ENCODE data around the gene IGF2R.

Gene IGF2R

DNA sequence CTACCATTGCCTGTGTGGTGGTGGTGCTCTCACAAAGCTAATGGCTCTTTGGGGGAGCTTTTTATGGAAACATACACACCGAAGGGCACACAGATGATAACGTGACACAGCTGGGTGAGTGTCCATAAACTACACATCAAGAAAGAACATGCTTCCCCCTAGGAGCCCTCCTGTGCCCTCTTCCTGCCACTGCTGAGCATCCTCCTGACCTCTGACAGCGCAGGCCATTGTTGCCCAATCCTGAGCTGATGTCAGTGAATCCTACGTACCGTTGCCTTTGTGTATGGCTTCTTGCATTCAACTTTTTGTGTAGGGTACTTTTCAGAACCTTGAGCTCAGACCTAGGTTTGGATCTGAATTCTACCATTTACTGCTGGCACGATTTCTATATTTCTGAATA lies 86.9 kb downstream of the IGF2R start:
- no peak overlapping the region for H3K4me3 ChIP-seq (ENCODE audit: low read length)
- no peaks in the 10 kb centered on the region for H3K79me2 ChIP-seq (ENCODE audit: control insufficient read depth, low read length)
- no peak overlapping the region for H3K4me2 ChIP-seq (ENCODE audit: low read length)
- H3F3A ChIP-seq (ENCODE audit: control insufficient read depth, insufficient read depth): no peaks in the 10 kb centered on the region
- no peaks in the 10 kb centered on the region for H3K4me1 ChIP-seq (ENCODE audit: control insufficient read depth, low read length)
- no peaks in the 10 kb centered on the region for H4K20me1 ChIP-seq (ENCODE audit: control insufficient read depth, insufficient read depth, low read depth, low read length)
- no peaks in the 10 kb centered on the region for H3K9me3 ChIP-seq (ENCODE audit: control insufficient read depth, insufficient read depth, low read length)
- H3K9me2 ChIP-seq (replicated peaks; ENCODE audit: control insufficient read depth, low read length): no peaks in the 10 kb centered on the region
- H3K27me3 ChIP-seq (ENCODE audit: control insufficient read depth, low read length): no peaks in the 10 kb centered on the region
- peaks cover 54% of the 10 kb centered on the region for H3K36me3 ChIP-seq (ENCODE audit: control insufficient read depth, low read length)
- H3K27ac ChIP-seq (ENCODE audit: low read depth, low read length): no peak overlapping the region
- TF ChIP-seq, protein P1, sequence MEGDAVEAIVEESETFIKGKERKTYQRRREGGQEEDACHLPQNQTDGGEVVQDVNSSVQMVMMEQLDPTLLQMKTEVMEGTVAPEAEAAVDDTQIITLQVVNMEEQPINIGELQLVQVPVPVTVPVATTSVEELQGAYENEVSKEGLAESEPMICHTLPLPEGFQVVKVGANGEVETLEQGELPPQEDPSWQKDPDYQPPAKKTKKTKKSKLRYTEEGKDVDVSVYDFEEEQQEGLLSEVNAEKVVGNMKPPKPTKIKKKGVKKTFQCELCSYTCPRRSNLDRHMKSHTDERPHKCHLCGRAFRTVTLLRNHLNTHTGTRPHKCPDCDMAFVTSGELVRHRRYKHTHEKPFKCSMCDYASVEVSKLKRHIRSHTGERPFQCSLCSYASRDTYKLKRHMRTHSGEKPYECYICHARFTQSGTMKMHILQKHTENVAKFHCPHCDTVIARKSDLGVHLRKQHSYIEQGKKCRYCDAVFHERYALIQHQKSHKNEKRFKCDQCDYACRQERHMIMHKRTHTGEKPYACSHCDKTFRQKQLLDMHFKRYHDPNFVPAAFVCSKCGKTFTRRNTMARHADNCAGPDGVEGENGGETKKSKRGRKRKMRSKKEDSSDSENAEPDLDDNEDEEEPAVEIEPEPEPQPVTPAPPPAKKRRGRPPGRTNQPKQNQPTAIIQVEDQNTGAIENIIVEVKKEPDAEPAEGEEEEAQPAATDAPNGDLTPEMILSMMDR (IDR thresholded peaks at IDR 0.05; ENCODE audit: low read depth, low read length, poor library complexity, severe bottlenecking): no peak
- no peak for TF ChIP-seq EZH2phosphoT487 (IDR thresholded peaks at IDR 0.05; ENCODE audit: borderline replicate concordance, low read length)

DNA sequence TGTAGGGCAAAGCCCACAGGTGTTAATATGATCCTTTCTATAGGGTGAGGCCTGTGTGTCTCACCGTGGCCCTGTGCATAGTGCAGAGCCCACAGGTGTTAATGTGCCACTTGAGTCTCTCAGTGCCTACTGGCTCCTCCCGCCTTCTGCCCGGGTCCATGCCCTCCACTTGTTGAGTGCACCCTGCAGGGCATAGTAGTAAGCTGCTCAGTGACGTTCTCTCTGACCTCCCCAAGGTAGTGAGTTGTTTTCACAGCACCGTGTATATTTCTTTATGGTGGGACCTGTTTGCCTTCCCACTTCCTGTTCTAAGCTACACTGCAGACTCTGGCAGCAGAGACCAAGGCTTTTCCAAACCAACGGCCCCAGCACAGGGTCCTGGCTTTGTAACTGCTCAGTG lies 88.2 kb downstream of the IGF2R start:
- no peak for TF ChIP-seq EZH2phosphoT487 (IDR thresholded peaks at IDR 0.05; ENCODE audit: borderline replicate concordance, low read length)
- TF ChIP-seq, protein P1 (IDR thresholded peaks at IDR 0.05; ENCODE audit: low read depth, low read length, poor library complexity, severe bottlenecking): no peak
- Histone ChIP-seq H4K20me1 (ENCODE audit: control insufficient read depth, insufficient read depth, low read depth, low read length) (no peaks in the 10 kb centered on the region), H3K36me3 (ENCODE audit: control insufficient read depth, low read length) (peaks cover 52% of the 10 kb centered on the region)

DNA sequence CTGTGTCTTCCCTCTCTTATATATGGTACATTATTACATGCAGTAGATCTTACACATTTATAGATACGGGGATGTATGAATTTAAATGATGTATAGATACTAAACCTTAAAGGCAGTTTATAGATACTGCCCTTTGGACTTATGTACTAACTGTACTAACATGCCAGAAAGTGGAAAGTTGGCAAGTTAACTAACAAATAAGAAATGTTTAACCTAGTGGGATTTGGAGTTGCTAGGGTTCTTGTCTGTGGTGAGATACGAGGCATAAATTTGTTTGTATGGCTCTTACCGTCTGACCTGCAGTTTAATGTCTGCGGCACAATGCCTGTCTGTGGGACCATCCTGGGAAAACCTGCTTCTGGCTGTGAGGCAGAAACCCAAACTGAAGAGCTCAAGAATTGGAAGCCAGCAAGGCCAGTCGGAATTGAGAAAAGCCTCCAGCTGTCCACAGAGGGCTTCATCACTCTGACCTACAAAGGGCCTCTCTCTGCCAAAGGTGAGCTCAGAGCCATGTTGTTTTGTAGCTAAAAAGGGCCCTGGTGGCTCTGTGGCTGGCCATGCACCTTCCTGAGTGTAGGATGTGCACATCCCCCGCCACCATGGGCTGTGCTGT lies 89.8 kb downstream of the IGF2R start:
- Histone ChIP-seq H3K4me1 (ENCODE audit: control insufficient read depth, low read length) (no peaks in the 10 kb centered on the region), H3F3A (ENCODE audit: control insufficient read depth, insufficient read depth) (no peaks in the 10 kb centered on the region), H4K20me1 (ENCODE audit: control insufficient read depth, insufficient read depth, low read depth, low read length) (no peaks in the 10 kb centered on the region), H3K4me2 (ENCODE audit: low read length) (no peak overlapping the region), H3K27me3 (ENCODE audit: control insufficient read depth, low read length) (no peaks in the 10 kb centered on the region), H3K27ac (ENCODE audit: low read depth, low read length) (no peak overlapping the region), H3K4me3 (ENCODE audit: low read length) (no peak overlapping the region), H3K36me3 (ENCODE audit: control insufficient read depth, low read length) (peaks cover 55% of the 10 kb centered on the region), H3K9me2 (replicated peaks; ENCODE audit: control insufficient read depth, low read length) (no peaks in the 10 kb centered on the region), H3K9me3 (ENCODE audit: control insufficient read depth, insufficient read depth, low read length) (no peaks in the 10 kb centered on the region), H3K79me2 (ENCODE audit: control insufficient read depth, low read length) (no peaks in the 10 kb centered on the region)
- TF ChIP-seq, protein P1 (IDR thresholded peaks at IDR 0.05; ENCODE audit: low read depth, low read length, poor library complexity, severe bottlenecking): no peak
- no peak for TF ChIP-seq EZH2phosphoT487 (IDR thresholded peaks at IDR 0.05; ENCODE audit: borderline replicate concordance, low read length)

More for the DNA sequence above, 88.2 kb downstream of the IGF2R start:
- H3K79me2 ChIP-seq (ENCODE audit: control insufficient read depth, low read length): no peaks in the 10 kb centered on the region
- no peak overlapping the region for H3K27ac ChIP-seq (ENCODE audit: low read depth, low read length)
- no peaks in the 10 kb centered on the region for H3K9me2 ChIP-seq (replicated peaks; ENCODE audit: control insufficient read depth, low read length)
- no peaks in the 10 kb centered on the region for H3F3A ChIP-seq (ENCODE audit: control insufficient read depth, insufficient read depth)
- no peaks in the 10 kb centered on the region for H3K27me3 ChIP-seq (ENCODE audit: control insufficient read depth, low read length)
- no peaks in the 10 kb centered on the region for H3K9me3 ChIP-seq (ENCODE audit: control insufficient read depth, insufficient read depth, low read length)
- no peak overlapping the region for H3K4me2 ChIP-seq (ENCODE audit: low read length)
- H3K4me1 ChIP-seq (ENCODE audit: control insufficient read depth, low read length): no peaks in the 10 kb centered on the region
- H3K4me3 ChIP-seq (ENCODE audit: low read length): no peak overlapping the region
